KOPT-K1 (cell line): Measurements from ENCODE around the gene PXYLP1.
"Not testable (repeated sequence)": the region's sequence is repeated elsewhere in the genome, so short reads cannot be mapped to it uniquely, and the experiment has no call there.

Experiments
- H3K27ac ChIP-seq: fragments of 200-600 bp; sonication (generic); 2 replicates; pipeline ENCODE4 v1.5.1; 2016; ENCODE audit warnings: antibody characterized with exemption, mild to moderate bottlenecking, low read depth, low read length; ENCODE audit not compliant: poor library complexity, severe bottlenecking
- H3K36me3 ChIP-seq: fragments of 200-600 bp; sonication (generic); 2 replicates; pipeline ENCODE4 v1.5.1; 2017; ENCODE audit warnings: antibody characterized with exemption, mild to moderate bottlenecking, low read length, moderate library complexity; ENCODE audit not compliant: insufficient read depth
- H3K9me3 ChIP-seq: fragments of 200-600 bp; sonication (generic); 2 replicates; pipeline ENCODE4 v1.5.1; 2017; ENCODE audit warnings: antibody characterized with exemption, low read length, mild to moderate bottlenecking; ENCODE audit not compliant: insufficient read depth, poor library complexity, severe bottlenecking

Gene PXYLP1

DNA sequence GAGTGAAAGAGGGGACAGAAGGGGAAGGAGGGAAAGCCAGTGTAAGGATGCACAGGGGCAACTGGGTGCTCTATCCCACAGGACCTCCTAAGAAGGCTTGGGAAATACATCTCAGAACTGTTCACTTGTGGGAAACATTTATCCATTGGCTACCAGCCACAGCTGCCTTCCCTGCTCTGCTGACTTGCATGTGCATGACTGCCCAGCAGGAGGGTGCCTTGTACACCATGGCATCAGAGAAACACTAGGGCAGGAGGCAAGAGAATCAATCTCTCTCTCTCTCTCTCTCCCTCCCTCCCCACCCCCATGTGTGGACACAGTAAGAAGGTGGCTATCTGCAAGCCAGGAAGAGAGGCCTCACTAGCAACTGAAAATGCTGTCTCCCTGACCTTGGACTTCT, 73.8 kb downstream of the PXYLP1 start:
- Histone ChIP-seq H3K27ac (peak overlapping the region; percentile 11), H3K9me3 (no peaks in the 10 kb centered on the region), H3K36me3 (no peaks in the 10 kb centered on the region)

DNA sequence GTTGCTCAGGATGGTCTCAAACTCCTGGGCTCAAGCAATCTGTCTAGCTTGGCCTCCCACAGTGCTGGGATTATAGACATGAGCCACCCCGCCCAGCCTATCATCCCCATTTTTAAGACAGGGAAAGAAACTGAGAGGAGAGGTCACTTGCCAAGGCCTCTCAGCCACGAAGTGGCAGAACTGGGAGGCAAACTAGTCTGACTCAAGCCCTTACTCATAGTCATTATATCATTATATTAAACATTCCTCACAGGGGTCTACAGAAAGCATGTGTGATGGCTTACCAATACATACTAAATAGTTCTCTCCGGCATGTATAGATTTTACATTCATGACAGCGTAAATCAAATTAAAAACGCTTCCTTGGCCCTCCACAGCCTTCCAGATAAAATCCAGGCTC, 74.7 kb downstream of the PXYLP1 start:
- no peaks in the 10 kb centered on the region for H3K36me3 ChIP-seq
- H3K9me3 ChIP-seq = no peaks in the 10 kb centered on the region
- peak overlapping the region; percentile 74 for H3K27ac ChIP-seq

DNA sequence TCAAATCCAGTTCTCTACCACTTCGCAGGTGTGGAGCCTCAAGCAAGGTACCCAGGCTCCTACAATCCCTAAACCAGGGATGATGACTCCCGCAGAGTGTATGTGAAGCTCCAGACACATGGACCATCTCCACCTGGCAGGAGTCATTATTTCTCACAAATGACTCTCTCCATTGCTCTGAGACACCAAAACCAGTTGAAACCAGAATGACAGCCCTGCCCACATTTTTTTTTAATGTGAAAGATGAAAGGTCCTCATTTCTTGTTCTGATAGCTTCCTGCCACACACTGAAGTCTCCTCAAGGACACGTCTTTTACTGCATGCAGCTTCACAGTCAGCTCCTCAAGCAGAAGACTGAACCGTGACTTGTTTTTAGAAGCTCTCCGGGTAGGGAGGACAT, 75.3 kb downstream of the PXYLP1 start:
- Histone ChIP-seq H3K36me3 (no peaks in the 10 kb centered on the region), H3K27ac (peak overlapping the region; percentile 74), H3K9me3 (no peaks in the 10 kb centered on the region)

DNA sequence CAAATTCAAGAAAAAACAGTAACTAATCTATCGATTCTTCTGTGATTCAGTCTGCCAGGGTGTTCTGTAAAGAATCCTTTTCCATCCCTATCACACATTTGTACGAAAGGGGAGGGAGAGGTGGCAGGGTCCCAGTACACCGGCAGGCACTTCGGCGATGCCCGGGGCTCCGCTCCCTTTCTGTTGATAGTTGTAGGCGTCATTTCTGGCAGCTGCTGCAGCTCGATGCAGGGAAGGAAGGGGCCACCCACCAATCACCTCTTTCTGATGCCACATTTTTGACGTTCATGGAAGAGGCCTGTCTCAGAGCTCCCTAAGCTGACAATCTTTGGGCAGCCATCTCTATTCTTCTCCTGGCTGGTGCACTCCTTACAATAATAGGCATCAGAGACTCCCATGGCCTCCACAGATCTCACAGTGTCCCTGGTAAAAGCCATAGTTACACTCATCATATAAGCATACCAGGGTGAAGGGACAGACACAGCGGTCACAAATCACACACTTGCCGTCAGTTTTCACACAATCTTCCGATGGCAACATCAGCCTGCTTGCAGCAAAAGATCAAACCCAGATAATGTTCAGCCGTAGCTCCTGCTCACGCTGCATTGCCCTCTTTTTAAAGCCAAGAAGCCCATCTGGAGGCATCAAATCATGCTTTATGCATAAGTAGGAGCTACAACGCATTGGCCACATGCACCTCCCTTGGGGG, 75.9 kb downstream of the PXYLP1 start:
- Histone ChIP-seq H3K36me3 (no peaks in the 10 kb centered on the region), H3K27ac (peak overlapping the region; percentile 74), H3K9me3 (no peaks in the 10 kb centered on the region)

DNA sequence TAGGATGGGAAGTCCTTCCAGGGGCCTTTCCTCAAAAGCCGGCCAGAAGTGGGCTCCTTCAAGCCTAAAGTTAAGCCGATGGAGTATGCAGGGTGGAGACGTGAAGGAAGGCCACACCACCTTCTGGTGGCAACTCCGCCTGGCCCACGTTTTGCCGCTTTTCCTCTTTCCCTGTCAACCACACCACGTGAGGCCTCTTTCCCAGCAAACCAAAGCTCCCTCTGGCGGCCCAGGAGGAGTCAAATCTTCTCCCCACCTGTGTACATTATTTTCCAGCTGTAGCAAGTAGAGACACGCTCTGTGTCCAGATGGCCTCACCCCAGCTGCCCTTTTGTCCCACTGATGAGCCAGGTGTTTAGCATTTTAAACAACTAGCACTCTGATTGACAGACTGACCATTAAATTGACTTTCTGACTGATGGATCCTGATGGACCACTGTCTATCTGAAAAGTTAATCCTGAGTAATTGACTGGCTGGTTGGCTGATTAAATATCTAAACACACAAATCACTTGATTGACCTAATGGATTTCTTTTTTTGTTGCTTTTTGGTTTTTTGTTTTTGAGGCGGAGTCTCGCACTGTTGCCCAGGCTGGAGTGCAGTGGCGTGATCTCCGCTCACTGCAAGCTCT, 77.1 kb downstream of the PXYLP1 start:
- no peaks in the 10 kb centered on the region for H3K9me3 ChIP-seq
- H3K27ac ChIP-seq = peak overlapping the region; percentile 74
- H3K36me3 ChIP-seq = no peaks in the 10 kb centered on the region

DNA sequence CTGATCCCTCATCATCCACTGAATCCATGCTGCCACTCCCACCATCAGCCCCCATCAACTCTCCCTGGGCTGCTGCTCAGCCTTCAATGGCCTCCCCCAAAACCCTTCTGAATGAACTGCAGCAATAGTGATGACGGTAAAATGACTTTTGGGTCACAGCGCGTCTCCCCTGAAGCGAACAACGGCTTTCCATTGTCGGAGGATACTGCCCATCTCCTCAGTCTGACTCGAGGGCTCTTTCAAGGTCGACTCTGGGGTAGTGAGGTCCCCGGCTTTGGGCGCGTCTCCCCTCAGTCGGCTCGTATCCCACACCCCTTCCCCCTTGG, 79.5 kb downstream of the PXYLP1 start:
- peak overlapping the region; percentile 84 for H3K27ac ChIP-seq
- no peaks in the 10 kb centered on the region for H3K9me3 ChIP-seq
- no peaks in the 10 kb centered on the region for H3K36me3 ChIP-seq

DNA sequence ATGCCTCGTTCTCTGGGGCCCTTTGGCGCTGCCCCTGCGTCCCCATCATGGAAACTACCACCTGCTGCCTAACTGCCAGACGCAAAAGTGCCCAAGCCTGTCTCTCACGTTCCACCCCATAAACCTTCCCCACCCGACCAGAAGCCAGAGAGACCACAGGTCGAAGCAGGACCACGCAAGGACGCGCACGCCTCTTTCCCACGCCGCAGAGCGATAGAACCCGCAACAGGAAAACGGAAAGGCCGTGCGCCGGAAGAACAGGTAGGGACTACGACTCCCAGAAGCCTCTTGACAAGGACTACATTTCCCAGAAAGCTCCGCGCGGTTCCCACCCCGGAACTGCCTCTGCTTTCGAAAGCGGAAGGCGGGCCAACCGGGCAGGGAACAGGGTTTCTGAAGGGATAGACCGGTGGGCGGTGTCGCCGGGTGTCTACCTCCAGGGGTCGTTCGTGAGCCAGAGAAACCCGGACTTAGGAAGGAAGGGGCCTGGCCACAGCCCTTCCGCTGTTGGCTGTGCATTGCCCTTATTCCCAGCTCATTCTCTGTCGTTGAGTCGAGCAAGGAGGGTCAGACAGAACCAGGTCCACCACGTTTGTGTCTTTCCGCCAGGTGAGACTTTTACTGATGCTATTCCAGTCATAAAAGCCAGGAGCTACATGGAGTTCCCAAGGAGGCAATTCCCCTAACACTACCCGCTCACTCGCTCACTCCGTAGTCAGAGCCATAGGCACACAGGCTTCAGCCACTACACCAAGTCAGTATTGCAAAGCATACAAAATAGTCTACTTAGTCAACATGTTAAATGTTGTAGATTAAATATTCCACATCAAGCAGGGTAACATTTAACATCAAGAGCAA, 80.1 kb downstream of the PXYLP1 start:
- Histone ChIP-seq H3K9me3 (no peaks in the 10 kb centered on the region), H3K36me3 (no peaks in the 10 kb centered on the region), H3K27ac (peak overlapping the region; percentile 84)

DNA sequence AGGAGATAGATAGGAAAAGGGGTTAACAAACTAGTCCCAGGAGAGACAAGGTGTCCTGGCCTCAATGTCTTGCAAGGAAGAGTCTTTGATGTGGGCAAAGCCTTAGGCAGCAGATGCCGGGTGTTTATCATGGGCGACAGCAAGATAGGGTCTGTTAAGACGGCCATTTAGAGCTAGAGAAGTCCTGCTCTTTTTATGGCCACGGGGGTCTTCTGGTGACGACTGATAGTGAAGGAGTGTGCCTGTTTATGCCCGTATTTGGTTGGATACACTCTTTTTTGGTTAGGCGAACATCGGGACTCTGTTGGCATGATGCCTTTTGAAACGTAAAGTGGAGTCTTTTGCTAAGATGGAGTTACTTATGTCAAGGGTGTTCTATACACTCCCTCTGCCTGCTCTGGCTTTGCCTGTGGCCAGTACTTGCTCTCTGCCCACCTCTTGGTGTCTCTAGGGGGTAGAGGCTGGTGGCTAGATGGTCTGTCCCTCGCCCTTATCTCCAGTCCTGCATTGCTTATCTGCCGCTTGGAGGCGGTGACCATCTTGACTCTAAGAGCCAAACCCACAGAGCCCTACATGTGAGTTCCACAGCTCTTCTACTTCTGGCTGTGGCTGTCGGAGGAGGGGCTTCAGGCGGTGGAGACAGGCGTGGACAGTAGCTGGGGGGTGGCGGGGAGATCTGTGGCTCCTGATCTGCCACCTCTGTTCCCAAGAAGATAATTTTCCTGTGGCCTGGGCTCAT, 80.9 kb downstream of the PXYLP1 start:
- Histone ChIP-seq H3K9me3 (no peaks in the 10 kb centered on the region), H3K27ac (peak overlapping the region; percentile 84), H3K36me3 (no peaks in the 10 kb centered on the region)

DNA sequence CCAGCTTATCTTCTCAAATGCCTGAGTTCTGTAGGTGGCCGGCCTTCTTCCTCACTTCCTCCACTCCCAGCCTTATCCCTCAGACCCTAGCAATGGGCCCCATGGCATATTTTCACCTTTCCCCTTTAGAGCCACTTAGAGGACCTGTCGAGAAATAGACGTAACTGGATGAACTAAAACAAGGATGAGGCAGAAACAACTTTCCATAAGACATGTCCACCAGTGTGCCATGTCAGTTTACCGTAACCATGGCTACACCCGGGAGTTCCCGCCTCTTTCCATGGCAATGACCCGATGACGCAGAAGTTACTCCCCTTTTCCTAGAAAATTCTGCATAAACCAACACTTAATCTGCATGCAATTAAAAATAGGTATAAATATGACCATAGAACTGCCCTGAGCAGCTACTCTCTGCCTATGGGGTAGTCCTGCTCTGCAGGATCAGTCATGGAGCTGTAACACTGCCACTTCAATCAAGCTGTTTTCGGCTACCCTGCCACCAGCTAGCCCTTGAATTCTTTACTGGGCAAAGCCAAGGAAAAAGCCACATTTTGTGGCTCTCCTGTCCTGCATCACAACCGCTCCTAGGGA, 81.6 kb downstream of the PXYLP1 start:
- no peak overlapping the region for H3K27ac ChIP-seq
- no peaks in the 10 kb centered on the region for H3K36me3 ChIP-seq
- no peaks in the 10 kb centered on the region for H3K9me3 ChIP-seq

DNA sequence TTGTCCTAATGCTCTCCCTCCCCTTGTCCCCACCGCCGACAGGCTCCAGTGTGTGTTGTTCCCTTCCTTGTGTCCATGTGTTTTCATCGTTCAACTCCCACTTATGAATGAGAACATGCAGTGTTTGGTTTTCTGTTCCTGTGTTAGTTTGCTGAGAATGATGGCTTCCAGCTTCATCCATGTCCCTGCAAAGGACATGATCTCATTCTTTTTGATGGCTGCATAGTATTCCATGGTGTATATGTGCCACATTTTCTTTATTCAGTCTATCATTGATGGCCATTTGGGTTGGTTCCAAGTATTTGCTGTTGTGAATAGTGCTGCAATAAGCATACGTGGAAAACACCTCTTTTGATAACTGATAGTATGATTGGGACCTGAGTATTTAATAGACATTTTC, 82.8 kb downstream of the PXYLP1 start:
- not testable (repeated sequence) for H3K27ac ChIP-seq

DNA sequence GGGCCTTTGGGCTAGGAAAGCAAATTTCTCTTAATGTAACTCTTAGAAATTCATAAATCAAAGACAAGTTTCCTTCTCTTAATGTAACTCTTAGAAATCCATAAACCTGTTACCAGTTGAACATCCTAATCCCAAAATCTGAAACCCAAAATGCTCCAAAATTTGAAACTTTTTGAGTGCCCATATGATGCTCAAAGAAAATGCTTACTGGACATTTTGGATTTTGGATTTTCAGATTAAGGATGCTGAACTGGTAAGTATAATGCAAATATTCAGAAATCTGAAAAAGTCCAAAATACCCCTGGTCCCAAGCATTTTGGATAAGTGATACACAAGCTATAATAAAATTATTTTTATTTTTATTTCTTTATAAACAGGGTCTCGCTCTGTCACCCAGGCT, 85.2 kb downstream of the PXYLP1 start:
- H3K27ac ChIP-seq = no peak overlapping the region
- no peaks in the 10 kb centered on the region for H3K36me3 ChIP-seq
- no peaks in the 10 kb centered on the region for H3K9me3 ChIP-seq

More for the DNA sequence above, 82.8 kb downstream of the PXYLP1 start:
- not testable (repeated sequence) for H3K36me3 ChIP-seq, H3K9me3 ChIP-seq

DNA sequence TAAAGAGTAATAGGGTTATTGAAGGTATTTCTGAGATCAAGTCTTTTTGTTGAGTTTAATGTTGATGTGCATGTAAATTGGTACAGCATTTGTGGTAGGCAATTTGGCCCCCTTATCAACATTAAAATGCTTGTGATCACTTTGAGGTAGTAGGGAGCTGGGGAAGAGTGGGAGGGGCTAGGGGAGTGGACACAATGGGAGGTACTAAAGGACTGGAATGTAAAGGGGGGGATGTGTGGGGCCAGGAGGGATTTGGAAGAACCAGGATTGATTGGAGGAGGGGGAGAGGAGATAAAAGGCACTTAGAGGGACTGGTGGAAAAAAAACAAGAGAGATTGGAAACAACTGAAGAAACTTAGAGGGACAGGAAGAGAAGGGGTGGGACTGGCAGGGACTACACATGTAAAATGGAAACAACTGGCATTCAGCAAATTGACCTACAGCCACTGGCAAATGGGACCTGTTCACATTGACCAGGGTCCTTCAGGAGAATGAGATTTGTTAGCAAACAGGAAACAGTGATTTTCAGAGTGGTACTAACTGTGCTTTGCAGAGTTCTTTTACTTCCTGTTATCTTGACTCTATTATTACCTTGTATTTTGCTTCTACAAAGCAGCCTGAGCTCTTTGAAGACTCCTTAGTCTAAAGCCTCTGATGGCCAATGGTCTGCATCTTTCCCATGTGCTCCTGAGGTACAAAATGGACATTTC, 88.9 kb downstream of the PXYLP1 start:
- Histone ChIP-seq H3K9me3 (no peaks in the 10 kb centered on the region), H3K27ac (no peak overlapping the region), H3K36me3 (no peaks in the 10 kb centered on the region)

DNA sequence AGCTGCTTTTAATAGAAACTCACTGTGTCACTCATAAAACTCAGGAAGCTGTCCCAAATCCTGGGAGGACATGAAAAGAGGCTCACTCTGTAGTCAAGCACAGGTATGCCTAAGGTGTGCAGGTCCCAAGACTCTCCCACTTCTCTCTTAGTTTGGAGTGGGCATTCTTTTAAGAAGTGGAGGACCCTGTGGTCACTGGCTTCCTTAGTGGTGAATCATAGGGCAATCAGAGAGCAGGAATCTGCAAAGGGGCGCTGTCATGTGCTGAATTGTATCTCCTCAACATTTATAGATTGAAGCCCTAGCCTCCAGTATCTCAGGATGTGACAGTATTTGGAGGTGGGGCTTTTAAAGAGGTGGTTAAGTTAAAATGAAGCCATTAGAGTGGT, 89.5 kb downstream of the PXYLP1 start:
- Histone ChIP-seq H3K27ac (no peak overlapping the region), H3K9me3 (no peaks in the 10 kb centered on the region)

DNA sequence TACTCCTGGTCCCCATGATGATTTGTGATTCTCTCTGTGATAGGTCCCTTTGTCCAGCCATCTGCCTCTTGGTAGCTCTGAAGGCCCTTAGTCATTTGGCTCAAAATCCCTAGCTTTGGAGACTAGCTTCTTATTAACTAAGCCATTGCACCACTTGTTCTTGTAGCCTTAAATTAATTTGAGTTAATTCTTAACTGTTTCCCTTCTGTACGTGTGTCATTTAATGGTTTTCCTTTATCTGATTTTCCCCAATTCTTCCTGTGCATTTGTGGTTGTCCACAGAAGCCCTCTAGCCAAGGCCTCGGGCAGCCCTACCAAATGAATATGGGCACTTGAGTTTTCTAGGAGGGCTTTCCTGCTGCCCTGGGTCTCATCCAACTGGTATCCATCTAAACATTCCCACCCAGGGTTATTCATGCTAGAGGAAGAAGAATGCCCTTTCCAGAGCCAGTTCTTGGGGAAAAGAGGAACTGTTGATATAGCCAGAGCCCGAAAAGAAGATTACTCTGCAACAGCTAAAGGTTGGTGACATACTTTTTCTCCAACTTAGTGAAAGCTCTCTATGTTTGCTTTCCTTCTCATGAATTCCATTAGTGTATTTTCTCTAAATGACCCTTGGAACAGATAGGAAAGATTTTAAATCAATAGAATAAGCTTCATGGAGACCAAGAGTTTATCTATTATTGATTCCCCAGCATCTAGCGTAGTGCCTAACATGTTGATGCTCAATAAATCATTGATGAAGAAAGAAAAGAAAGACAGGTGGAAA, 92.5 kb downstream of the PXYLP1 start:
- Histone ChIP-seq H3K9me3 (no peaks in the 10 kb centered on the region), H3K36me3 (no peaks in the 10 kb centered on the region), H3K27ac (no peak overlapping the region)

More for the DNA sequence above, 89.5 kb downstream of the PXYLP1 start:
- H3K36me3 ChIP-seq = no peaks in the 10 kb centered on the region
